HepG2 (cell line): ENCODE data around the gene VAMP8. TPM values are rescaled to one million over a fixed set of nuclear protein-coding genes. Genes with fewer than 3 reads are reported as not detected.

Experiments
- ATAC-seq: fragments of 200-7000 bp; cut with Tn5 transposase; 3 replicates; pipeline ENCODE4 v1.9.1; 2020; ENCODE audit warnings: mild to moderate bottlenecking, moderate library complexity
- BruUV-seq: library from RNA; stranded (reverse); fragments of 400-500 nt; replicated peaks from 2 replicates; lab custom pipeline; 2021; lab: Mats Ljungman, UMichigan
- CTCF ChIA-PET: fragments of 300-600 bp; formaldehyde crosslinking; extraction: SDS; loops from one replicate; lab custom pipeline; 2021; ENCODE audit warnings: low total read pairs, inconsistent platforms, low intra/inter-chr PET ratio; lab: Yijun Ruan, JAX
- POLR2A ChIA-PET: fragments of 350-600 bp; sonication (Branson Sonifier 250); formaldehyde crosslinking; loops from one replicate; lab custom pipeline; 2020; ENCODE audit warnings: antibody characterized with exemption, inconsistent platforms; lab: Yijun Ruan, JAX
- DNase-seq: peaks from one replicate; pipeline ENCODE4 v3.0.0-alpha.2; 2015; ENCODE audit warnings: low spot score
- FAIRE-seq: peaks from 3 replicates; lab custom pipeline; 2011; peaks lifted over from hg19 to GRCh38; lab: Jason Lieb, UNC
- H2AFZ ChIP-seq: one replicate; pipeline ENCODE4 v1.6.1; 2011; ENCODE audit warnings: low read length, inconsistent platforms
- H3K27ac ChIP-seq: fragments of 300-600 bp; 3 replicates; pipeline ENCODE4 v1.8.0; 2011; ENCODE audit warnings: mixed run types, mild to moderate bottlenecking, mixed read lengths, low read length, inconsistent platforms; ENCODE audit not compliant: insufficient read depth; ENCODE audit errors: extremely low read length
- H3K27me3 ChIP-seq, 2 experiments: fragments of 200-600 bp in 1 of 2; 2 replicates in 1 of 2; 3 replicates in 1 of 2; pipeline versions ENCODE4 v1.6.0 to v1.8.0; 2011; ENCODE audit warnings: low read length in 2 of 2, mild to moderate bottlenecking in 2 of 2, moderate library complexity in 2 of 2, inconsistent platforms in 1 of 2; ENCODE audit not compliant: insufficient read depth in 2 of 2, control insufficient read depth in 1 of 2
- H3K36me3 ChIP-seq, 2 experiments: fragments of 200-600 bp in 1 of 2; replicated peaks in 1 of 2; 2 replicates in 1 of 2; 3 replicates in 1 of 2; pipeline versions ENCODE4 v1.5.1 to v1.8.0; 2011; ENCODE audit warnings: low read length in 2 of 2, inconsistent platforms in 1 of 2; ENCODE audit not compliant: insufficient read depth in 2 of 2, control insufficient read depth in 1 of 2
- H3K4me1 ChIP-seq: 2 replicates; pipeline ENCODE4 v1.5.1; 2012; ENCODE audit warnings: low read length, inconsistent platforms; ENCODE audit not compliant: insufficient read depth
- H3K4me2 ChIP-seq: 2 replicates; pipeline ENCODE4 v1.6.0; 2011; ENCODE audit warnings: low read depth, low read length, inconsistent platforms
- H3K4me3 ChIP-seq, 3 experiments: fragments of 200-600 bp in 1 of 3; sonication (generic), shearing (Covaris generic) in 1 of 3; replicated peaks in 1 of 3; 2 replicates each; pipeline ENCODE4 v1.5.1; 2011 to 2016; ENCODE audit warnings: low read length in 3 of 3, inconsistent platforms in 2 of 3, low read depth in 2 of 3, mild to moderate bottlenecking in 2 of 3, control low read depth in 1 of 3, mixed read lengths in 1 of 3; ENCODE audit not compliant: insufficient read depth in 1 of 3
- H3K79me2 ChIP-seq: one replicate; pipeline ENCODE4 v1.6.1; 2011; ENCODE audit warnings: low read length, inconsistent platforms; ENCODE audit not compliant: insufficient read depth
- H3K9ac ChIP-seq: 2 replicates; pipeline ENCODE4 v1.6.0; 2011; ENCODE audit warnings: mild to moderate bottlenecking, low read depth, low read length, inconsistent platforms; ENCODE audit not compliant: insufficient read depth
- H3K9me3 ChIP-seq: 2 replicates; pipeline ENCODE4 v1.5.1; 2012; ENCODE audit warnings: mild to moderate bottlenecking, low read length
- H4K20me1 ChIP-seq: 2 replicates; pipeline ENCODE4 v1.6.0; 2011; ENCODE audit warnings: inconsistent platforms, mild to moderate bottlenecking, low read length, moderate library complexity; ENCODE audit not compliant: insufficient read depth
- IRF2 ChIP-seq: IDR thresholded peaks from 2 replicates; pipeline ENCODE4 v1.6.1; 2018; ENCODE audit warnings: missing genetic modification reagents, missing compliant biosample characterization
- MAX ChIP-seq: IDR thresholded peaks from 2 replicates; pipeline ENCODE4 v1.6.1; 2012; ENCODE audit warnings: inconsistent platforms
- NFIC ChIP-seq: IDR thresholded peaks from 2 replicates; pipeline ENCODE4 v1.6.1; 2012; ENCODE audit warnings: mild to moderate bottlenecking, low read length, inconsistent platforms
- PAXIP1 ChIP-seq: sonication (generic); formaldehyde crosslinking; conservative IDR thresholded peaks from 2 replicates; pipeline ENCODE4 v1.4.0; 2020; ENCODE audit warnings: mild to moderate bottlenecking, missing genetic modification reagents, moderate library complexity
- PHF21A ChIP-seq: sonication (generic); formaldehyde crosslinking; IDR thresholded peaks from 2 replicates; pipeline ENCODE4 v1.5.0; 2020; ENCODE audit warnings: mild to moderate bottlenecking, missing genetic modification reagents
- POGZ ChIP-seq: sonication (generic); formaldehyde crosslinking; IDR thresholded peaks from 2 replicates; pipeline ENCODE4 v1.4.0; 2020; ENCODE audit warnings: mild to moderate bottlenecking, missing genetic modification reagents
- PRDM10 ChIP-seq: sonication (generic); formaldehyde crosslinking; IDR thresholded peaks from 2 replicates; pipeline ENCODE4 v1.4.0; 2020; ENCODE audit warnings: low read depth, missing genetic modification reagents
- RFX3 ChIP-seq: IDR thresholded peaks from 2 replicates; pipeline ENCODE4 v1.6.1; 2016; ENCODE audit warnings: missing biosample characterization, missing genetic modification reagents
- ZBED4 ChIP-seq: sonication (generic); formaldehyde crosslinking; IDR thresholded peaks from 2 replicates; pipeline ENCODE4 v1.4.0; 2020; ENCODE audit warnings: missing genetic modification reagents, borderline replicate concordance
- ZBTB7B ChIP-seq: sonication (generic); formaldehyde crosslinking; IDR thresholded peaks from 2 replicates; pipeline ENCODE4 v1.4.0; 2020; ENCODE audit warnings: missing genetic modification reagents
- ZNF784 ChIP-seq: sonication (generic); formaldehyde crosslinking; IDR thresholded peaks from 2 replicates; pipeline ENCODE4 v1.5.1; 2020; ENCODE audit warnings: missing genetic modification reagents, mild to moderate bottlenecking, borderline replicate concordance
- WGBS: methylation state at CpG from one replicate; pipeline ENCODE4 v1.1.6; 2017; ENCODE audit warnings: low lambda C conversion rate; 5-methylcytosine and 5-hydroxymethylcytosine counted together
- in situ Hi-C: cut with HindIII; loops from 2 replicates; pipeline ENCODE4 v1.10.0; 2017; ENCODE audit warnings: low pct_unique_long_range_greater_than_20kb; ENCODE audit not compliant: extremely low pct_ligation_motif_present
- intact Hi-C: fragments of 100-400 bp; cut with micrococcal nuclease; formaldehyde crosslinking; loops from one replicate; pipeline ENCODE4 v1.10.0; 2022; ENCODE audit not compliant: unreplicated experiment
- polyA plus RNA-seq, 8 experiments: library from polyadenylated mRNA; depleted of rRNA in 3 of 8; stranded (reverse) in 7 of 8; unstranded in 1 of 8; fragments of >200 nt; fragmentation: Illumina TruSeq in 4 of 8; extraction: Trizol in 4 of 8; gene quantifications; 2 replicates each; pipeline versions ENCODE4 v1.2.1 to v1.2.3, GENCODE V29; 2011 to 2016; ENCODE audit warnings: low read depth in 4 of 8, missing spikeins in 1 of 8, mixed read lengths in 1 of 8; ENCODE audit not compliant: insufficient read depth in 1 of 8
- total RNA-seq, 5 experiments: library from RNA; depleted of rRNA; stranded (reverse); fragments of >200 nt; fragmentation: Illumina TruSeq; extraction: Trizol; gene quantifications; 2 replicates each; pipeline ENCODE4 v1.2.3, GENCODE V29; 2016; ENCODE audit warnings: low read depth in 1 of 5

Gene VAMP8
- total and polyA plus RNA-seq, 2 of the 13 experiments (the other 11 are each of a cell fraction or from before 2014, with no cell fraction given): 83.3 to 157 TPM

- DNase-seq (peak; percentile 91), ATAC-seq (peak; percentile 12), FAIRE-seq (peak; percentile 81)
- WGBS: 79% methylated on average over 1 of the region's 1 CpG
- Histone ChIP-seq H3K27ac (peak overlapping the region; percentile 52), H3K36me3 (peaks cover 21 to 54% of the 10 kb centered on the region in 2 experiments), H3K4me2 (peak overlapping the region; percentile 96), H3K4me3 (no peak overlapping the region), H3K9me3 (no peaks in the 10 kb centered on the region), H3K79me2 (peaks cover 41% of the 10 kb centered on the region), H3K9ac (no peak overlapping the region; the same call in 1 of the 2 replicates), H3K4me1 (peaks cover 43% of the 10 kb centered on the region), H3K27me3 (peaks cover 0 to 4% of the 10 kb centered on the region in 2 experiments; a peak in 1 of 5 replicates), H2AFZ (peak overlapping the region; percentile 7), H4K20me1 (peaks cover 6% of the 10 kb centered on the region; the same call in 1 of the 2 replicates)
- CTCF ChIA-PET: no interaction called here
- POLR2A ChIA-PET: interaction anchor here (1.0 to 20.8 kb wide), 14 partner anchors 9 to 233 kb away, joined by 3 to 645 read pairs (median 20); partner anchors contain the start of genes C2orf68, ELMOD3, MAT2A and RETSAT
- no TSS peak for BruUV-seq
- intact Hi-C loops: loop anchor here (2.0 kb wide), 1 partner anchor 27 kb away; the partner anchor contains the start of gene VAMP5
- in situ Hi-C loops: no loop called here
- peak; percentile 70; the same call in 1 of the 2 replicates for TF ChIP-seq ZBTB7B (CRISPR knock-in tag)
- no peak for TF ChIP-seq RFX3 (CRISPR knock-in tag)
- TF ChIP-seq IRF2: 0 out of 2 replicates have a peak, but pooled peaks have one; percentile 39
- peak; percentile 35; the same call in 1 of the 2 replicates for TF ChIP-seq PHF21A (CRISPR knock-in tag)
- TF ChIP-seq PAXIP1 (CRISPR knock-in tag): peak; percentile 77
- TF ChIP-seq NFIC: 0 out of 2 replicates have a peak, but pooled peaks have one; percentile 23
- TF ChIP-seq ZNF784 (CRISPR knock-in tag): no peak
- 0 out of 2 replicates have a peak, but pooled peaks have one; percentile 23 for TF ChIP-seq MAX
- 0 out of 2 replicates have a peak, but pooled peaks have one; percentile 29 for TF ChIP-seq PRDM10 (CRISPR knock-in tag)
- TF ChIP-seq POGZ: peak; percentile 58
- TF ChIP-seq ZBED4 (CRISPR knock-in tag): peak; percentile 87; the same call in 1 of the 2 replicates
Observed at GRCh38 chr2:85558160-85558559, 19.2 kb upstream of the VAMP8 start.
